Testis (tissue), 2 donors: ENCODE measurements around the gene EEF2.
"Not testable (repeated sequence)": the region's sequence is repeated elsewhere in the genome, so short reads cannot be mapped to it uniquely, and the experiment has no call there.

ENCODE experiments used
- POLR2A ChIP-seq: fragments of 450-650 bp; IDR thresholded peaks from one replicate; pipeline ENCODE4 v1.6.1; 2017; ENCODE audit warnings: antibody characterized with exemption, mild to moderate bottlenecking, moderate library complexity
- TF ChIP-seq, protein P1 (sequence below), 3 experiments: fragments of 450-650 bp in 2 of 3; fragments of 200-600 bp in 1 of 3; sonication (generic) in 1 of 3; IDR thresholded peaks; one replicate each; pipeline ENCODE4 v1.5.1; 2016 to 2019; ENCODE audit warnings: antibody characterized with exemption in 3 of 3, mild to moderate bottlenecking in 2 of 3, moderate library complexity in 1 of 3

DNA sequence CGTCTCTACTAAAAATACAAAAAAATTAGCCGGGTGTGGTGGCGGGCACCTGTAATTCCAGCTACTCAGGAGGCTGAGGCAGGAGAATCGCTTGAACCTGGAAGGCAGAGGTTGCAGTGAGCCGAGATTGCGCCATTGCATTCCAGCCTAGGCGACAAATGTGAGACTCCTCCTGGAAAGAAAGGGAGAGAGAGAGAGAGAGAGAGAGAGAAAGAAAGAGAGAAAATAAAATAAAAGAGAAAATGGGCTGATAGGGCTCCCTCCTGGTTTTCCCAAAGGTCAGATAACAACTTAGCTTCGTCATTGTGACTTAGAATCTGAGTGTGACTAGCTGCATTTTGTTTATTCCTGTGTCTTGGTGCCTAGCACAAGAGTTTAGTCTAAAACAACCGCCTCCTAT, 20.2 kb upstream of the EEF2 start:
- TF ChIP-seq, protein P1, sequence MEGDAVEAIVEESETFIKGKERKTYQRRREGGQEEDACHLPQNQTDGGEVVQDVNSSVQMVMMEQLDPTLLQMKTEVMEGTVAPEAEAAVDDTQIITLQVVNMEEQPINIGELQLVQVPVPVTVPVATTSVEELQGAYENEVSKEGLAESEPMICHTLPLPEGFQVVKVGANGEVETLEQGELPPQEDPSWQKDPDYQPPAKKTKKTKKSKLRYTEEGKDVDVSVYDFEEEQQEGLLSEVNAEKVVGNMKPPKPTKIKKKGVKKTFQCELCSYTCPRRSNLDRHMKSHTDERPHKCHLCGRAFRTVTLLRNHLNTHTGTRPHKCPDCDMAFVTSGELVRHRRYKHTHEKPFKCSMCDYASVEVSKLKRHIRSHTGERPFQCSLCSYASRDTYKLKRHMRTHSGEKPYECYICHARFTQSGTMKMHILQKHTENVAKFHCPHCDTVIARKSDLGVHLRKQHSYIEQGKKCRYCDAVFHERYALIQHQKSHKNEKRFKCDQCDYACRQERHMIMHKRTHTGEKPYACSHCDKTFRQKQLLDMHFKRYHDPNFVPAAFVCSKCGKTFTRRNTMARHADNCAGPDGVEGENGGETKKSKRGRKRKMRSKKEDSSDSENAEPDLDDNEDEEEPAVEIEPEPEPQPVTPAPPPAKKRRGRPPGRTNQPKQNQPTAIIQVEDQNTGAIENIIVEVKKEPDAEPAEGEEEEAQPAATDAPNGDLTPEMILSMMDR (IDR thresholded peaks at IDR 0.05): not testable (repeated sequence)
- not testable (repeated sequence) for TF ChIP-seq POLR2A
